Vagina (tissue), 1 donor: ENCODE results near the gene MYCBPAP. TPM values are rescaled to one million over a fixed set of nuclear protein-coding genes. Genes with fewer than 3 reads are reported as not detected.

Experiments
- total RNA-seq: library from RNA; depleted of rRNA; stranded (reverse); fragments of >200 nt; gene quantifications from one replicate; pipeline ENCODE4 v1.2.3, GENCODE V29; 2016

MYCBPAP gene
- total RNA-seq, 1 donor from 2014 or later, result not detected

Other genes starting within 250 kb of the MYCBPAP start
- 0.74 TPM for gene TMEM92, start 234.0 kb upstream of the MYCBPAP start, total RNA-seq
- gene XYLT2, start 162.3 kb upstream of the MYCBPAP start, total RNA-seq, result 30.4 TPM
- 41.7 TPM for gene MRPL27, start 135.3 kb upstream of the MYCBPAP start, total RNA-seq
- gene EME1, start 135.2 kb upstream of the MYCBPAP start, total RNA-seq, result 2.9 TPM
- 49.6 TPM for gene LRRC59, start 110.9 kb upstream of the MYCBPAP start, total RNA-seq
- gene ACSF2, start 82.2 kb upstream of the MYCBPAP start, total RNA-seq, result 56.0 TPM
- gene CHAD, start 39.6 kb upstream of the MYCBPAP start, total RNA-seq, result not detected
- 37.3 TPM for gene RSAD1, start 29.6 kb upstream of the MYCBPAP start, total RNA-seq
- 21.9 TPM for gene EPN3, start 24.3 kb downstream of the MYCBPAP start, total RNA-seq
- gene SPATA20, start 38.7 kb downstream of the MYCBPAP start, total RNA-seq, result 73.4 TPM
- 4.9 TPM for gene CACNA1G, start 52.3 kb downstream of the MYCBPAP start, total RNA-seq
- gene ABCC3, start 126.4 kb downstream of the MYCBPAP start, total RNA-seq, result 47.6 TPM
- gene ANKRD40, start 199.5 kb downstream of the MYCBPAP start, total RNA-seq, result 21.6 TPM
- 108 TPM for gene LUC7L3, start 211.2 kb downstream of the MYCBPAP start, total RNA-seq